Calu3 (cell line): ENCODE measurements around the gene HLA-F. TPM values are rescaled to one million over a fixed set of nuclear protein-coding genes. Genes with fewer than 3 reads are reported as not detected.

ENCODE experiments used
- BruUV-seq: library from RNA; stranded (reverse); fragments of 400-500 nt; replicated peaks from 2 replicates; lab custom pipeline; 2021; lab: Mats Ljungman, UMichigan
- CTCF ChIA-PET: fragments of 300-600 bp; sonication (Branson Sonifier 250); formaldehyde crosslinking; loops from one replicate; lab custom pipeline; 2022; ENCODE audit warnings: antibody characterized with exemption; lab: Charles Lee
- DNase-seq: peaks from one replicate; pipeline ENCODE4 v3.0.0; 2022
- H3K27ac Mint-ChIP-seq: one replicate; pipeline ENCODE4 v1.8.0; 2022; ENCODE audit warnings: mixed read lengths; ENCODE audit not compliant: unreplicated experiment
- H3K27me3 Mint-ChIP-seq: one replicate; pipeline ENCODE4 v1.8.0; 2022; ENCODE audit warnings: mixed read lengths; ENCODE audit not compliant: unreplicated experiment
- H3K36me3 Mint-ChIP-seq: one replicate; pipeline ENCODE4 v1.8.0; 2022; ENCODE audit warnings: mild to moderate bottlenecking, moderate library complexity, mixed read lengths; ENCODE audit not compliant: insufficient read depth, unreplicated experiment
- H3K4me1 Mint-ChIP-seq: one replicate; pipeline ENCODE4 v1.8.0; 2022; ENCODE audit warnings: mild to moderate bottlenecking, low read depth, mixed read lengths; ENCODE audit not compliant: unreplicated experiment
- H3K4me3 Mint-ChIP-seq: one replicate; pipeline ENCODE4 v1.8.0; 2022; ENCODE audit warnings: mild to moderate bottlenecking, low read depth, moderate library complexity, mixed read lengths; ENCODE audit not compliant: unreplicated experiment
- H3K9me3 Mint-ChIP-seq: one replicate; pipeline ENCODE4 v1.8.0; 2022; ENCODE audit warnings: low read depth, mixed read lengths; ENCODE audit not compliant: unreplicated experiment
- CTCF ChIP-seq: fragments of 200-600 bp; IDR thresholded peaks from one replicate; pipeline ENCODE4 v1.8.0; 2022; ENCODE audit warnings: antibody characterized with exemption; ENCODE audit not compliant: unreplicated experiment
- intact Hi-C: fragments of 100-400 bp; cut with micrococcal nuclease; formaldehyde crosslinking; loops from one replicate; pipeline ENCODE4 v1.10.0; 2022; ENCODE audit not compliant: unreplicated experiment
- total RNA-seq: library from RNA; stranded (reverse); gene quantifications from 2 replicates; pipeline ENCODE4 v1.2.3, GENCODE V29; 2022

Gene HLA-F
- total RNA-seq, 1 experiment from 2014 or later, result 57.9 TPM

DNA sequence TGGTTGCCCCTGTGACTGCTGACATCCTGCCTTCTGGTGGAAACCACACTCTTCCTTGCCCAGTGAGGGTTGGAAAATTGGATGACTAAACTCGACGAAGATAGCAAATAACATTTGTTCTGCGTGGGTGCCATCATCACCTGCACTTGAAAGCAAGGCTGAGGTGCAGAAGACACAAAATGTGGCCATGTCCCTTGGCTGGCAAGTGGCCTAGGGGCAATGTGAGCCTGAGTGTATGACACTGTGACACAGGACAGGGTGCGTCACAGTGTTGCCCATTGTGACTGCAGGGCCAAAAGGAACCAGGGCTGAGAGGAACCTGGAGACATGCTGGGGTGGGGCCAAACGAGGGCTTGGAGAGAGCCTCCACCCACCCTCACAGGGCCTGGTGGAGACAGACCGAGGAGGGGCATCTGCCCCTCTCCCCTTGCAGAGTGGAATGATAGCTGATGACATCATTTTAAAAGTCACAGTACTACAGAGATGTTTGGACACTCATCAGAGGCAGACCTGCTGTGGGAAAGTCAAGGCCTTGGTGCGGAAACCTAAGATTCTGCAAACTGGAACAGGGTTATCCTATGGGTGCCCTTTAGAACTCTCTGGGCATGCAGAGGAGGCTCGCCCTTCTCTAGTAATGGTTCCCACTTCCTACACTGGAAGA lies 12.8 kb upstream of the HLA-F start:
- Mint-ChIP-seq H3K36me3 (no peaks in the 10 kb centered on the region), H3K27me3 (peaks cover 61% of the 10 kb centered on the region), H3K4me1 (peaks cover 8% of the 10 kb centered on the region), H3K27ac (no peak overlapping the region), H3K4me3 (no peak overlapping the region), H3K9me3 (no peaks in the 10 kb centered on the region)
- intact Hi-C loops, result no loop called here
- DNase-seq, result no peak
- CTCF ChIA-PET, result no interaction called here
- no peak for TF ChIP-seq CTCF
- no TSS peak for BruUV-seq

GRCh38 chr6:29720863-29721262 lies 2.4 kb upstream of the HLA-F start:
- H3K27me3 Mint-ChIP-seq, result no peaks in the 10 kb centered on the region
- intact Hi-C loops, result no loop called here

DNA sequence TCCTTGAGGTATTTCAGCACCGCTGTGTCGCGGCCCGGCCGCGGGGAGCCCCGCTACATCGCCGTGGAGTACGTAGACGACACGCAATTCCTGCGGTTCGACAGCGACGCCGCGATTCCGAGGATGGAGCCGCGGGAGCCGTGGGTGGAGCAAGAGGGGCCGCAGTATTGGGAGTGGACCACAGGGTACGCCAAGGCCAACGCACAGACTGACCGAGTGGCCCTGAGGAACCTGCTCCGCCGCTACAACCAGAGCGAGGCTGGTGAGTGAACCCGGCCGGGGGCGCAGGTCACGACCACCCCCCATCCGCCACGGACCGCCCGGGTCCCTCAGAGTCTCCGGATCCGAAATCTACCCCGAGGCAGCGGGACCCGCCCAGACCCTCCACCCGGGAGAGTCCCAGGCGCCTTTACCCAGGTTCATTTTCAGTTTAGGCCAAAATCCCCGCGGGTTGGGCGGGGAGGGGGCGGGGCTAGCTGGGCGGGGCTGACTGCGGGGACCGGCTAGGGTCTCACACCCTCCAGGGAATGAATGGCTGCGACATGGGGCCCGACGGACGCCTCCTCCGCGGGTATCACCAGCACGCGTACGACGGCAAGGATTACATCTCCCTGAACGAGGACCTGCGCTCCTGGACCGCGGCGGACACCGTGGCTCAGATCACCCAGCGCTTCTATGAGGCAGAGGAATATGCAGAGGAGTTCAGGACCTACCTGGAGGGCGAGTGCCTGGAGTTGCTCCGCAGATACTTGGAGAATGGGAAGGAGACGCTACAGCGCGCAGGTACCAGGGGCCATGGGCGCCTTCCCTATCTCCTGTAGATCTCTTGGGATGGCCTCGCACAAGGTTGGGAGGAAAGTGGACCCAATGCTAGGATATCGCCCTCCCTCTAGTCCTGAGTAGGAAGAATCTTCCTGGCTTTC lies 693 bp downstream of the HLA-F start:
- Mint-ChIP-seq H3K4me1 (no peaks in the 10 kb centered on the region), H3K36me3 (peaks cover 24% of the 10 kb centered on the region), H3K4me3 (peak overlapping the region; percentile 67), H3K27ac (peak overlapping the region; percentile 59), H3K27me3 (no peaks in the 10 kb centered on the region), H3K9me3 (no peaks in the 10 kb centered on the region)
- intact Hi-C loops, result no loop called here
- BruUV-seq, result TSS peak; percentile 39
- TF ChIP-seq CTCF, result no peak
- CTCF ChIA-PET, result no interaction called here
- DNase-seq, result peak; percentile 17

More at GRCh38 chr6:29720863-29721262, 2.4 kb upstream of the HLA-F start:
- no peak overlapping the region for H3K27ac Mint-ChIP-seq
- H3K4me1 Mint-ChIP-seq, result no peaks in the 10 kb centered on the region
- no TSS peak for BruUV-seq
- CTCF ChIA-PET, result no interaction called here
- TF ChIP-seq CTCF, result no peak
- peak; percentile 38 for DNase-seq
- peaks cover 24% of the 10 kb centered on the region for H3K36me3 Mint-ChIP-seq
- no peaks in the 10 kb centered on the region for H3K9me3 Mint-ChIP-seq
- no peak overlapping the region for H3K4me3 Mint-ChIP-seq

GRCh38 chr6:29724937-29725869 lies 2.0 kb downstream of the HLA-F start:
- H3K27me3 Mint-ChIP-seq, result no peaks in the 10 kb centered on the region
- CTCF ChIA-PET, result no interaction called here
- H3K4me3 Mint-ChIP-seq, result peak overlapping the region; percentile 67
- no peak for DNase-seq
- H3K9me3 Mint-ChIP-seq, result no peaks in the 10 kb centered on the region
- H3K27ac Mint-ChIP-seq, result no peak overlapping the region
- intact Hi-C loops, result no loop called here
- no TSS peak for BruUV-seq
- H3K36me3 Mint-ChIP-seq, result peaks cover 24% of the 10 kb centered on the region
- H3K4me1 Mint-ChIP-seq, result no peaks in the 10 kb centered on the region
- TF ChIP-seq CTCF, result no peak
